Lower leg skin (tissue), 4 donors: Measurements from ENCODE around the gene MAS1L. TPM values are rescaled to one million over a fixed set of nuclear protein-coding genes. Genes with fewer than 3 reads are reported as not detected.
A peak's percentile ranks its signal among the peaks of the same experiment; 100 is the strongest.

Experiments used
- DNase-seq, 2 donors: peaks; one replicate each; pipeline ENCODE4 v3.0.0-alpha.2; 2019; ENCODE audit warnings: low spot score in 2 of 2
- H3K4me3 ChIP-seq: fragments of 200-600 bp; sonication (generic); 2 replicates; pipeline ENCODE4 v1.5.1; 2017; ENCODE audit warnings: mild to moderate bottlenecking, low read depth; ENCODE audit not compliant: poor library complexity, severe bottlenecking
- CTCF ChIP-seq, 3 donors: fragments of 450-650 bp; IDR thresholded peaks; one replicate each; pipeline ENCODE4 v1.5.1; 2016; ENCODE audit warnings: antibody characterized with exemption in 3 of 3, mild to moderate bottlenecking in 3 of 3, moderate library complexity in 2 of 3
- POLR2A ChIP-seq, 2 donors: fragments of 450-650 bp; IDR thresholded peaks; one replicate each; pipeline ENCODE4 v1.6.1; 2016 to 2017; ENCODE audit warnings: antibody characterized with exemption in 2 of 2, mild to moderate bottlenecking in 1 of 2, moderate library complexity in 1 of 2
- WGBS, 2 donors: methylation state at CpG; one replicate each; pipeline ENCODE4 v1.1.5; 2018; 5-methylcytosine and 5-hydroxymethylcytosine counted together
- intact Hi-C: fragments of 100-400 bp; cut with DNase I; formaldehyde crosslinking; loops from one replicate; pipeline ENCODE4 v1.15.0; 2023; ENCODE audit warnings: low total_unique reads
- total RNA-seq, 4 donors: library from RNA; depleted of rRNA; stranded (reverse); fragments of >200 nt; gene quantifications; one replicate each; pipeline ENCODE4 v1.1.0, GENCODE V29; 2016

Gene MAS1L
- total RNA-seq, 4 donors from 2014 or later = not detected

GRCh38 chr6:29519291-29520010 lies 31.7 kb upstream of the MAS1L start:
- peak in 1 of 2 donors; percentile 48 for DNase-seq
- WGBS, 2 donors = 84 to 87% methylated on average over 6 of the region's 6 CpGs
- intact Hi-C loops = no loop called here
- H3K4me3 ChIP-seq = no peak overlapping the region
- TF ChIP-seq POLR2A (IDR thresholded peaks at IDR 0.05) = no peak
- no peak for TF ChIP-seq CTCF (IDR thresholded peaks at IDR 0.05)

- no peak overlapping the region for H3K4me3 ChIP-seq
- TF ChIP-seq POLR2A (IDR thresholded peaks at IDR 0.05) = no peak
- no peak for TF ChIP-seq CTCF (IDR thresholded peaks at IDR 0.05)
- DNase-seq = peak in 1 of 2 donors; percentile 32
- intact Hi-C loops = no loop called here
- WGBS, 2 donors = 79 to 88% methylated on average over 6 of the region's 7 CpGs
Observed at GRCh38 chr6:29517728-29518440, 30.1 kb upstream of the MAS1L start.

GRCh38 chr6:29517245-29517644 lies 29.5 kb upstream of the MAS1L start:
- peak in 1 of 2 donors; percentile 26 for DNase-seq
- TF ChIP-seq CTCF (IDR thresholded peaks at IDR 0.05) (no peak), POLR2A (IDR thresholded peaks at IDR 0.05) (no peak)
- intact Hi-C loops = no loop called here
- WGBS, 2 donors = 73 to 75% methylated on average over 1 of the region's 1 CpG
- no peak overlapping the region for H3K4me3 ChIP-seq

DNA sequence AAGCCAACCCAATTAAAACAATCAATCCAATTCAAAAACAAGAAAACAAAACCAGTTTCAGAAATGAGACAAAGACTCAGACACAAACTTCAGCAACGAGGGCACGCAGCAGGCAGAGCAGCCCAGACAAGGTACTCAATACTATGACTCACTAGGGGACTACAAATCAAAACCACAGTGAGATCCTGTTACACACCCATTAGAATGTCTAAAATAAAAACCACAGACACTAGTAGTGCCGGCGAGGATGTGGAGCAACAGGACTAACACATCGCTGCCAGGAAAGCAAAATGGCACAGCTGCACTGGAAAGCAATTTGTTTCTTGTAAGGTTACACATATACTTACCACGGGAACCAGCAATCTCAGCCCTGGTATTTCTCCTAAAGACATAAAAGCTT lies 28.4 kb upstream of the MAS1L start:
- peak in 1 of 2 donors; percentile 49 for DNase-seq
- intact Hi-C loops = no loop called here
- WGBS, 2 donors = 45 to 54% methylated on average over 6 of the region's 6 CpGs
- no peak overlapping the region for H3K4me3 ChIP-seq
- TF ChIP-seq CTCF (IDR thresholded peaks at IDR 0.05) = no peak
- no peak for TF ChIP-seq POLR2A (IDR thresholded peaks at IDR 0.05)

- WGBS, 2 donors = 70 to 81% methylated on average over 2 of the region's 2 CpGs
- no peak overlapping the region for H3K4me3 ChIP-seq
- intact Hi-C loops = no loop called here
- peak in 1 of 2 donors; percentile 54 for DNase-seq
- no peak for TF ChIP-seq POLR2A (IDR thresholded peaks at IDR 0.05)
- TF ChIP-seq CTCF (IDR thresholded peaks at IDR 0.05) = no peak
Observed at GRCh38 chr6:29510746-29511300, 23.1 kb upstream of the MAS1L start.
